AG04450 (cell line): ENCODE measurements around the gene BAZ1A. TPM values are rescaled to one million over a fixed set of nuclear protein-coding genes. Genes with fewer than 3 reads are reported as not detected.
A peak's percentile ranks its signal among the peaks of the same experiment; 100 is the strongest.

ENCODE experiments used
- CTCF ChIA-PET: fragments of 300-600, 350-600 bp; formaldehyde crosslinking; extraction: SDS; loops from one replicate; lab custom pipeline; 2022; ENCODE audit warnings: antibody characterized with exemption, inconsistent platforms; lab: Charles Lee
- POLR2A ChIA-PET: fragments of 350-600 bp; formaldehyde crosslinking; extraction: SDS; loops from one replicate; lab custom pipeline; 2021; ENCODE audit warnings: antibody characterized with exemption, inconsistent platforms; lab: Yijun Ruan, JAX
- DNase-seq: peaks from one replicate; pipeline ENCODE4 v3.0.0-alpha.2; 2011; ENCODE audit warnings: low read depth, low spot score
- H3K27ac ChIP-seq: one replicate; pipeline ENCODE4 v1.5.1; 2012; ENCODE audit warnings: low read depth, low read length, control low read depth
- H3K27me3 ChIP-seq: one replicate; pipeline ENCODE4 v1.6.0; 2012; ENCODE audit warnings: low read length; ENCODE audit not compliant: control insufficient read depth, insufficient read depth
- H3K4me3 ChIP-seq: 2 replicates; pipeline ENCODE4 v1.5.1; 2011; ENCODE audit warnings: mild to moderate bottlenecking, low read depth, low read length, control low read depth
- H3K9me3 ChIP-seq: 2 replicates; pipeline ENCODE4 v1.5.1; 2012; ENCODE audit warnings: low read length; ENCODE audit not compliant: control insufficient read depth, insufficient read depth
- CTCF ChIP-seq: IDR thresholded peaks from 2 replicates; pipeline ENCODE4 v1.5.1; 2011; ENCODE audit warnings: low read depth, low read length, control low read depth, inconsistent platforms
- polyA plus RNA-seq: library from polyadenylated mRNA; depleted of rRNA; stranded (reverse); fragments of >200 nt; gene quantifications from 2 replicates; pipeline ENCODE4 v1.2.3, GENCODE V29; 2011

The BAZ1A gene
- polyA plus RNA-seq, 1 experiment, result 31.5 TPM

GRCh38 chr14:34873589-34874385 is 1.4 kb downstream of the BAZ1A start:
- DNase-seq, result no peak
- Histone ChIP-seq H3K27ac (peak overlapping the region; percentile 90), H3K4me3 (peak overlapping the region; percentile 80), H3K9me3 (no peaks in the 10 kb centered on the region; the same call in 1 of the 2 replicates), H3K27me3 (no peaks in the 10 kb centered on the region)
- CTCF ChIA-PET, result interaction anchor here (1.6 kb wide), 2 partner anchors 13 to 108 kb away, joined by 3 to 5 read pairs; no protein-coding TSS in a partner anchor
- POLR2A ChIA-PET, result interaction anchor here (0.6 to 1.2 kb wide), 2 partner anchors 34 to 223 kb away, joined by 4 to 5 read pairs; no protein-coding TSS in a partner anchor
- TF ChIP-seq CTCF, result no peak

GRCh38 chr14:34872822-34873588 is 2.2 kb downstream of the BAZ1A start:
- ChIA-PET POLR2A (interaction anchor here (0.6 to 1.2 kb wide), 5 partner anchors 9 to 945 kb away, joined by 3 to 5 read pairs (median 5); no protein-coding TSS in a partner anchor), CTCF (interaction anchor here (0.5 to 0.7 kb wide), 4 partner anchors 144 to 183 kb away, joined by 3 to 5 read pairs (median 4); no protein-coding TSS in a partner anchor)

GRCh38 chr14:34867199-34867598 is 8.0 kb downstream of the BAZ1A start:
- ChIA-PET CTCF (no interaction called here), POLR2A (interaction anchor here (0.7 kb wide), 1 partner anchor 134 kb away, joined by 4 read pairs; no protein-coding TSS in a partner anchor)
- no peak overlapping the region for H3K4me3 ChIP-seq
- no peak overlapping the region for H3K27ac ChIP-seq
- DNase-seq, result no peak
- TF ChIP-seq CTCF, result no peak
- no peaks in the 10 kb centered on the region for H3K9me3 ChIP-seq
- H3K27me3 ChIP-seq, result no peaks in the 10 kb centered on the region

More at GRCh38 chr14:34872822-34873588, 2.2 kb downstream of the BAZ1A start:
- Histone ChIP-seq H3K4me3 (peak overlapping the region; percentile 80), H3K27me3 (no peaks in the 10 kb centered on the region), H3K9me3 (no peaks in the 10 kb centered on the region; the same call in 1 of the 2 replicates), H3K27ac (peak overlapping the region; percentile 90)
- no peak for DNase-seq
- TF ChIP-seq CTCF, result no peak

DNA sequence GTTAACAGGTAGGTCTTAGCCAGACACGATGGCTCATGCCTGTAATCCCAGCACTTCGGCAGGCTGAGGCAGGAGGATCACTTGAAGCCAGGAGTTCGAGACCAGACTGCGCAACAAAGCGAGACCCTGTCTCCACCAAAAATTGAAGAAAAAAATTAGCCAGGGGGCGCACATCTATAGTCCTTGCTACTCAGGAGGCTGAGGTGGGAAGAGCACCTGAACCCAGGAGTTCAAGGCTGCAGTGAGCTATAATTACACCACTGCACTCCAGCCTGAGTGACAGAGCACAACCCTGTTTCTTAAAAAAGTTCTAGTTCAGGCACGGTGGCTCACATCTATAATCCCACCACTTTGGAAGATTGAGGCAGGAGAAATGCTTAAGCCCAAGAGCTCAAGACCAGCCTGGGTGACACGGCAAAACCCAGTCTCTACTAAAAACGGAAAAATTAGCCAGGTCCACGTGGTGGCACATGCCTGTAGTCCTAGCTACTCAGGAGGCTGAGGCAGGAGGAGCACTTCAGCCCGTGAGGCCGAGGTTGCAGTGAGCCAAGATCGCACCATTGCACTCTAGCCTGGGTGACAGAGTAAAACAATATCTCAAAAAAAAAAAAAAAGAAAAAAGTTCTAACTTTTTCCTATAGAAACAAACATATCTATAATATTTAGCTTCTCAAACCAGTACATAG is 9.1 kb downstream of the BAZ1A start:
- POLR2A ChIA-PET, result no interaction called here
- CTCF ChIA-PET, result interaction anchor here (1.0 kb wide), 1 partner anchor 9 kb away, joined by 7 read pairs; the partner anchor contains the start of gene BAZ1A
- DNase-seq, result no peak
- Histone ChIP-seq H3K27me3 (no peaks in the 10 kb centered on the region), H3K4me3 (no peak overlapping the region), H3K9me3 (no peaks in the 10 kb centered on the region), H3K27ac (no peak overlapping the region)
- no peak for TF ChIP-seq CTCF
